Measurements from ENCODE around the gene CDR2L. TPM values are rescaled to one million over a fixed set of nuclear protein-coding genes. Genes with fewer than 3 reads are reported as not detected.

The CDR2L gene
- polyA plus RNA-seq, 3 donors, result 0.05 TPM; not detected in 2

DNA sequence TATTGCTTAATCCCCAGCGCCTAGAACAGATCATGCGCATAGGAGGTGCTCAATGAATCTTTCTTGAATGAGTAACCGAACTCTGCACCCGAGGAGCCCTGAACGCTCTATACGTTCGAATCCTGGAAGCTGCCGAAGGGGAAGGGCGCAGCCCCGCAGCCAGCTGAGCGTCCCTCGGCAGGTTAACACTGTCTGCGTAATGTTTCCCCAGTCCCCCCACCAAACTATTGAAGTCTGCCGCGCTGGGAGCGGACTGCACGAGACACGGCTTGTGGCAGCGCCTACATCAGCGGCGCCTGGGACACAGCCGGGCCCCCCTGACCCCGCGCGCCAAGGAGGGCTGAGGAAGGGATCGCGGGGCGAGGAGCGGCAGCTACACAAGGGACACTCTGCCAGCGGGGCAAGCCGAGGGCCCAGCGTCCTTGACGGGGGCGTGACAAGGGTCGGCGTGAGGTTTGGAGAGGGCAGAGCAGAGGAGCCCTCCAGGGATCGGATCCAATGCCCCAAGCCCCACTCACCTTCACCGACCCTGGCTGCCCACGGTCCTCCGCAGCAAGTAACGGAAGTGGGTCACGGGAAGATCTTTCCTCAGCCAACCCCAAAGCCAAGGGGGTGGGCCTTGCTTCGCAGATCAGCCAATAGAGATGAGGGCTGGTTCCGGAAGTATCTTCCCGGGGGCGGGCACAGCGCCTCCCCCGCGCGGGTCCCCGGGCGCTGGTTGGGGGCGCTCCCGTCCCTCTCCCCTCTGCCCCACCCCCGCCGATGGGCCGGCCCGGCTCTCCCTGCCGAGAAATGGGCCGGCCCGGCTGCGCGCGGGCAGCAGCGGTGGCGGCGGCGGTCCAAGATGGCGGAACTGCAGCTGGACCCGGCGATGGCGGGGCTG lies 59.2 kb downstream of the CDR2L start, which contains the start of the genes ATP5PD and KCTD2:
TSS of gene ATP5PD (minus strand) at position 563 of the 883 bp plus-strand sequence. CDS start 4,319 bp downstream, outside the sequence.
TSS of gene KCTD2 (plus strand) at position 819 of the 883 bp plus-strand sequence. CDS start at position 845, 26 bp downstream.
- Mint-ChIP-seq H3K4me1 (peaks cover 23% of the 10 kb centered on the region), H3K27ac (peak within 1 kb of the TSS; percentile 93 to 98 (median 97)), H3K36me3 (peaks cover 16 to 35% of the 10 kb centered on the region in 2 donors), H3K4me3 (peak within 1 kb of the TSS; percentile 92 to 94), H3K9me3 (no peaks in the 10 kb centered on the region), H3K27me3 (ENCODE audit: low read depth in 3 of 3) (peaks cover 0 to 2% (median 0%) of the 10 kb centered on the region in 3 donors)
- no peaks in the 10 kb centered on the region for H3K9me3 ChIP-seq (replicated peaks in 1 of 2; ENCODE audit: control insufficient read depth in 1 of 2, insufficient read depth in 1 of 2, low read length in 2 of 2)
- H3K27ac ChIP-seq (ENCODE audit: low read depth in 1 of 2, low read length in 2 of 2), result peak within 1 kb of the TSS; percentile 96
- H2AFZ ChIP-seq (ENCODE audit: insufficient read depth, low read depth, low read length, poor library complexity, severe bottlenecking), result peak within 1 kb of the TSS; percentile 97
- H3K4me2 ChIP-seq (replicated peaks; ENCODE audit: extremely low read depth, low read length, poor library complexity, severe bottlenecking), result peak within 1 kb of the TSS; percentile 88
- TF ChIP-seq, protein P1, sequence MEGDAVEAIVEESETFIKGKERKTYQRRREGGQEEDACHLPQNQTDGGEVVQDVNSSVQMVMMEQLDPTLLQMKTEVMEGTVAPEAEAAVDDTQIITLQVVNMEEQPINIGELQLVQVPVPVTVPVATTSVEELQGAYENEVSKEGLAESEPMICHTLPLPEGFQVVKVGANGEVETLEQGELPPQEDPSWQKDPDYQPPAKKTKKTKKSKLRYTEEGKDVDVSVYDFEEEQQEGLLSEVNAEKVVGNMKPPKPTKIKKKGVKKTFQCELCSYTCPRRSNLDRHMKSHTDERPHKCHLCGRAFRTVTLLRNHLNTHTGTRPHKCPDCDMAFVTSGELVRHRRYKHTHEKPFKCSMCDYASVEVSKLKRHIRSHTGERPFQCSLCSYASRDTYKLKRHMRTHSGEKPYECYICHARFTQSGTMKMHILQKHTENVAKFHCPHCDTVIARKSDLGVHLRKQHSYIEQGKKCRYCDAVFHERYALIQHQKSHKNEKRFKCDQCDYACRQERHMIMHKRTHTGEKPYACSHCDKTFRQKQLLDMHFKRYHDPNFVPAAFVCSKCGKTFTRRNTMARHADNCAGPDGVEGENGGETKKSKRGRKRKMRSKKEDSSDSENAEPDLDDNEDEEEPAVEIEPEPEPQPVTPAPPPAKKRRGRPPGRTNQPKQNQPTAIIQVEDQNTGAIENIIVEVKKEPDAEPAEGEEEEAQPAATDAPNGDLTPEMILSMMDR (IDR thresholded peaks at IDR 0.05), result no peak
- no peaks in the 10 kb centered on the region for H3K27me3 ChIP-seq (ENCODE audit: control insufficient read depth in 2 of 2, insufficient read depth in 2 of 2, low read length in 2 of 2)
- peaks cover 12% of the 10 kb centered on the region for H4K20me1 ChIP-seq (ENCODE audit: insufficient read depth, low read length)
- peaks cover 20 to 31% of the 10 kb centered on the region in 2 donors for H3K36me3 ChIP-seq (replicated peaks in 1 of 2; ENCODE audit: control insufficient read depth in 1 of 2, insufficient read depth in 2 of 2, low read length in 2 of 2)
- peak within 1 kb of the TSS; percentile 97 for H3K9ac ChIP-seq (ENCODE audit: insufficient read depth, low read length, poor library complexity, severe bottlenecking)
- peak within 1 kb of the TSS; percentile 57 to 100 (median 97) for H3K4me3 ChIP-seq (replicated peaks in 1 of 3; ENCODE audit: low read depth in 2 of 3, low read length in 3 of 3)
- H3K4me1 ChIP-seq (ENCODE audit: control insufficient read depth in 1 of 2, insufficient read depth in 2 of 2, low read length in 2 of 2), result peaks cover 18 to 25% of the 10 kb centered on the region in 2 donors
- H3K79me2 ChIP-seq (ENCODE audit: insufficient read depth, low read length), result peaks cover 41% of the 10 kb centered on the region
- DNase-seq, result peak; percentile 94 to 96 (median 94)
- under 1% methylated on average over 43 of the region's 72 CpGs for WGBS (ENCODE audit: insufficient coverage)
- intact Hi-C loops (cut with micrococcal nuclease), result loop anchor here (5.0 kb wide), 1 partner anchor 136 kb away; the partner anchor contains the start of gene SUMO2 (in 2 of the 2)

DNA sequence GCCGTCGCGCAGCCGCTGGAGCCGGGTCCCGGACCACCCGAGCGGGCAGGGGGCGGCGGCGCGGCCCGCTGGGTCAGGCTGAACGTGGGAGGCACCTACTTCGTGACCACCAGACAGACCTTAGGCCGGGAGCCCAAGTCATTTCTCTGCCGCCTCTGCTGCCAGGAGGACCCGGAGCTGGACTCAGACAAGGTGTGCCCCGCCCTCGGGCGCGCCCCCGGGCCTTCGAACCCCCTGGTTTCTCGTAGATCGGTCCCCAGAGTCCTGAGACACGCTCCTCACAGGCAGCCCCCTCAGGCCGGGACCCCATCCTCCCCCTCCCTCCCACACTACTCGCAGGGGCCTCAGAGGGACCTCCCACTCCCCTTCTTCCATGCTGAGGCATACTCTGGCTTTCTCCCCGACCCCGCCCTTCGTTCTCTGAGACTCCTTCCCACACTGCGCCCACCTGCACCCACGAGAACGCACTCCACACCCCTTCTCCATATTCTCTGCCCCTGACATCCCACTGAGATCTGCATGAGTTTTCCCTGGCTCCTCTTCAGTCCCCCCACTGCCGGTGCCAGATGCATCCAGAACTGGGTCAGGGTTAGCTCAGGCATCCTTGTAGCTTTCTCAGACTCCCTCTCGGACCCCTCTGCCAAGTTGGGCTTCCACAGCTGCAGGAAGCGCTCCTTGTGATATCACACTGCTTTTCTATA lies 60.1 kb downstream of the CDR2L start:
- peaks cover 12% of the 10 kb centered on the region for H4K20me1 ChIP-seq (ENCODE audit: insufficient read depth, low read length)
- H3K4me1 ChIP-seq (ENCODE audit: control insufficient read depth in 1 of 2, insufficient read depth in 2 of 2, low read length in 2 of 2), result peaks cover 18 to 25% of the 10 kb centered on the region in 2 donors
- Mint-ChIP-seq H3K9me3 (no peaks in the 10 kb centered on the region), H3K27ac (peak overlapping the region; percentile 46 to 91 (median 78)), H3K4me3 (peak overlapping the region; percentile 92 to 93), H3K27me3 (ENCODE audit: low read depth in 3 of 3) (no peaks in the 10 kb centered on the region), H3K4me1 (peaks cover 23% of the 10 kb centered on the region), H3K36me3 (peaks cover 18 to 35% of the 10 kb centered on the region in 2 donors)
- H3K9me3 ChIP-seq (replicated peaks in 1 of 2; ENCODE audit: control insufficient read depth in 1 of 2, insufficient read depth in 1 of 2, low read length in 2 of 2), result no peaks in the 10 kb centered on the region
- H3K79me2 ChIP-seq (ENCODE audit: insufficient read depth, low read length), result peaks cover 41% of the 10 kb centered on the region
- H3K9ac ChIP-seq (ENCODE audit: insufficient read depth, low read length, poor library complexity, severe bottlenecking), result peak overlapping the region; percentile 97
- H2AFZ ChIP-seq (ENCODE audit: insufficient read depth, low read depth, low read length, poor library complexity, severe bottlenecking), result peak overlapping the region; percentile 97
- peak overlapping the region; percentile 88 for H3K4me2 ChIP-seq (replicated peaks; ENCODE audit: extremely low read depth, low read length, poor library complexity, severe bottlenecking)
- DNase-seq, result peak in 1 of 3 donors; percentile 20
- peaks cover 18 to 31% of the 10 kb centered on the region in 2 donors for H3K36me3 ChIP-seq (replicated peaks in 1 of 2; ENCODE audit: control insufficient read depth in 1 of 2, insufficient read depth in 2 of 2, low read length in 2 of 2)
- H3K4me3 ChIP-seq (replicated peaks in 1 of 3; ENCODE audit: low read depth in 2 of 3, low read length in 3 of 3), result peak overlapping the region; percentile 57 to 97 (median 88)
- H3K27me3 ChIP-seq (ENCODE audit: control insufficient read depth in 2 of 2, insufficient read depth in 2 of 2, low read length in 2 of 2), result no peaks in the 10 kb centered on the region
- 0% methylated on average over 38 of the region's 38 CpGs for WGBS (ENCODE audit: insufficient coverage)
- intact Hi-C loops (cut with micrococcal nuclease), result loop anchor here (5.0 kb wide), 1 partner anchor 135 kb away; the partner anchor contains the start of gene SUMO2 (in 2 of the 2)
- TF ChIP-seq, protein P1 (IDR thresholded peaks at IDR 0.05), result no peak
- peak overlapping the region in 1 of 2 donors; percentile 73 for H3K27ac ChIP-seq (ENCODE audit: low read depth in 1 of 2, low read length in 2 of 2)

Data from CD14-positive monocyte (primary cell).